Skeletal muscle tissue (tissue), 4 donors: ENCODE measurements around the gene ITIH2. TPM values are rescaled to one million over a fixed set of nuclear protein-coding genes. Genes with fewer than 3 reads are reported as not detected.
"Not testable (repeated sequence)": the region's sequence is repeated elsewhere in the genome, so short reads cannot be mapped to it uniquely, and the experiment has no call there.

ENCODE experiments used
- H3K27ac ChIP-seq: one replicate; pipeline ENCODE4 v1.7.0; 2013; ENCODE audit warnings: mild to moderate bottlenecking, low read depth, low read length, inconsistent platforms
- H3K27me3 ChIP-seq, 3 donors: one replicate each; pipeline ENCODE4 v1.7.0; 2013; ENCODE audit warnings: low read length in 3 of 3; ENCODE audit not compliant: control insufficient read depth in 3 of 3, insufficient read depth in 3 of 3
- H3K36me3 ChIP-seq, 3 donors: one replicate each; pipeline ENCODE4 v1.7.0; 2013; ENCODE audit warnings: low read length in 3 of 3; ENCODE audit not compliant: control insufficient read depth in 3 of 3, insufficient read depth in 3 of 3
- H3K4me1 ChIP-seq, 3 donors: one replicate each; pipeline ENCODE4 v1.7.0; 2013; ENCODE audit warnings: low read length in 3 of 3, mild to moderate bottlenecking in 3 of 3; ENCODE audit not compliant: control insufficient read depth in 3 of 3, insufficient read depth in 3 of 3
- H3K4me3 ChIP-seq, 3 donors: one replicate each; pipeline ENCODE4 v1.7.0; 2013; ENCODE audit warnings: low read length in 3 of 3
- H3K9ac ChIP-seq, 3 donors: one replicate each; pipeline ENCODE4 v1.7.0; 2013; ENCODE audit warnings: low read length in 3 of 3, mild to moderate bottlenecking in 3 of 3, moderate library complexity in 2 of 3, low read depth in 1 of 3
- H3K9me3 ChIP-seq, 3 donors: one replicate each; pipeline ENCODE4 v1.7.0; 2013; ENCODE audit warnings: low read length in 3 of 3; ENCODE audit not compliant: control insufficient read depth in 3 of 3
- total RNA-seq: library from RNA; depleted of rRNA; stranded (reverse); fragments of >200 nt; gene quantifications from one replicate; pipeline ENCODE4 v1.2.3, GENCODE V29; 2014
- donor health status: Osteomylitis.

ITIH2 gene
- total RNA-seq, 1 donor from 2014 or later, result 1.6 TPM

DNA sequence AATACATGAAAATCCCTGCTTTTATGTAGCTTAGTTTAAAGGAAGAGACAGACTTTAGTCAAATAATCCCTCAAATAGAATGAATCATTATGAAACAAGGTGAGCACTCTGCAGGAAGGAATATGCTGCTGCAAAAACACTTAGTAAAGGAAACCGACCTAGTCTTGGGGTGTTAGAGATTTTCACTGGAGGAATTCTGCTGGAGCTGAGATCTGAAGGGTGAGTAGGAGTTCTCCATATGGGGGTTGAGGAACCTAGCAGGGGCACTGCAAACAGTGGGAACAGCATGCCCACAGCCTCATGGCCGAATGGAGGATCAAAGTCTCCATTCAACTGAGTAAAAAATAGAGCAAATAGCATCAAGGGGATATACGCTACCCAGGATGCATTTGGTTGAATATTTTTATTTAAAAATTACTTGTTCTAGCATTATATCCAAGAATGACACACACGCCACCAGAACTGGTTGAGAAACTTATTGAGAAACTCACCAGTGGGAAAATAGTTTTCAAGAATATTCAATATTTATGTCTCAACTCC, 3.5 kb downstream of the ITIH2 start:
- H3K4me3 ChIP-seq, result no peak overlapping the region
- H3K4me1 ChIP-seq, result no peaks in the 10 kb centered on the region
- H3K27ac ChIP-seq, result no peak overlapping the region
- H3K36me3 ChIP-seq, result no peaks in the 10 kb centered on the region
- peaks cover 3 to 9% (median 7%) of the 10 kb centered on the region in 3 donors for H3K27me3 ChIP-seq
- no peak overlapping the region for H3K9ac ChIP-seq
- H3K9me3 ChIP-seq, result no peaks in the 10 kb centered on the region

DNA sequence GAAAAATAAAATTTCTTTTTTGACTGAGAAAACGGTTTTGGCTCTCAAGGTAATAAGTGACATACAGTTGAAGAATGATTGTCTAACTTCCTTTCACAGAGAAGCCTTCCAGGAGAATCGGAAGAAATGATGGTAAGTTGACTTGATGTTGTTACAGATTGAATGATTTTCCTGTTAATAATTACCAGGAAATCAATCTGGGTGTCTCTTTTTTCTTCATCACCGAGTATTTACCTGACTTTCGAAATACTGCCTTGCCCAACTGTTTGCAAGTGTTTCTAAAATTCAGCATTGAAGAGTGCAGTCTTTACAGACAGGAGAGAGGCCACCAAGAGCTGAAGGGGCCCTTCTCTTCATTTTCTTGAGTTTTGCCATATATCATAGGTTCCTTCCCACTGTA, 4.0 kb downstream of the ITIH2 start:
- H3K9me3 ChIP-seq, result no peaks in the 10 kb centered on the region
- H3K36me3 ChIP-seq, result no peaks in the 10 kb centered on the region
- no peak overlapping the region for H3K27ac ChIP-seq
- H3K27me3 ChIP-seq, result peaks cover 3 to 8% (median 7%) of the 10 kb centered on the region in 3 donors
- H3K4me3 ChIP-seq, result no peak overlapping the region
- no peaks in the 10 kb centered on the region for H3K4me1 ChIP-seq
- H3K9ac ChIP-seq, result no peak overlapping the region

DNA sequence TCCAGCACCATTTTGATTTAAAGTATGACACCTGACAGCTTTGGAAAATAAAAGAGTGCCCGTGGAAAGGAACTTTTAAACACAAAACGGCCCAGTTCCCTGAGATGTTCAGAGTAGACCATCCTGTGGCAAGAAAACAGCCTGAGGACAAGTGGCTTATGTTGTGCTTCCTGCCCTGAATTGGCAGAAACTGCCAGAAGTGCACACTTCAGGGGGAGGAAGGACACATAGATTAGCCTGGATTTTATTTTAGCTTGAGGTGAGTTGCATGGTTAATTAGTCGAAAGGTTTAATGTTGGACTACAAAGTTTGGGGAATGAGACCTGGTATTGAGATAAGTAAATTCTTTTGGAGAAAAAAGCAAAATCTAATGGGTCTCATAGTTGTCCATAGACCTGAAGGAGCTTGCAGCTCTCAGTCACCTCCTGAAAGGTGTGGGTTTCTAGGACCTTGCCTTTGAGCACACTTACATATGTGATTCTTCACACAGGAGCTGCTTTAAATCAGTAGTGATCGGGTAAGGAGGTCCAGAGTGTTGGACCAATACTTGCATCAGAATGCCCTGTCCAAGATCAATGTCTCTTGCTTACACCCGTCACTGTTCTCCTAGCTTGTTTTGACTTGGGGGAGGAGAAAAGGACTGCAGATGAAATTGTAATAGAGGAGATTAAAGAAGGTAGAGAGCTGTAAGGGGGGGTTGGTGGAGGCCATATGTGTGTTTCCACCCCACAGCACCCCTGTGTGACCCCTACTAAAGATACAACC, 4.9 kb downstream of the ITIH2 start:
- Histone ChIP-seq H3K4me3 (no peak overlapping the region), H3K36me3 (no peaks in the 10 kb centered on the region), H3K9ac (no peak overlapping the region), H3K27ac (no peak overlapping the region), H3K9me3 (no peaks in the 10 kb centered on the region), H3K27me3 (peaks cover 2 to 3% (median 3%) of the 10 kb centered on the region in 3 donors), H3K4me1 (no peaks in the 10 kb centered on the region)

DNA sequence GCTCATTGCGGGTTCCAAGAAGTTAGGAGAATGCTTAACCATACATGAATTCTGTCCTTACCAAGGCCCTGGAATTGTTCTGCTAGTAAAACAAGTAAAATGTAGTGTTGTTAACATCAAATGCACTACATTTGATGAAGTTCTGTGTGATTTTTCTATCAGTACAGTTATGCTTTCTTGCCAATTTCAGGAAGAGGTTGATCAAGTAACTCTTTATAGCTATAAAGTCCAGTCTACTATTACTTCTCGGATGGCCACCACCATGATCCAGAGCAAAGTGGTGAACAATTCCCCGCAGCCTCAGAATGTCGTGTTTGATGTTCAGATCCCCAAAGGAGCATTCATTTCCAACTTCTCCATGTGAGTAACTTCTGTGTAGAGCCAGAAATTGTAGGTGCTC, 5.7 kb downstream of the ITIH2 start:
- Histone ChIP-seq H3K9me3 (no peaks in the 10 kb centered on the region), H3K4me1 (no peaks in the 10 kb centered on the region), H3K9ac (no peak overlapping the region), H3K4me3 (no peak overlapping the region), H3K27me3 (peaks cover 0 to 3% (median 2%) of the 10 kb centered on the region in 3 donors), H3K36me3 (no peaks in the 10 kb centered on the region), H3K27ac (no peak overlapping the region)

DNA sequence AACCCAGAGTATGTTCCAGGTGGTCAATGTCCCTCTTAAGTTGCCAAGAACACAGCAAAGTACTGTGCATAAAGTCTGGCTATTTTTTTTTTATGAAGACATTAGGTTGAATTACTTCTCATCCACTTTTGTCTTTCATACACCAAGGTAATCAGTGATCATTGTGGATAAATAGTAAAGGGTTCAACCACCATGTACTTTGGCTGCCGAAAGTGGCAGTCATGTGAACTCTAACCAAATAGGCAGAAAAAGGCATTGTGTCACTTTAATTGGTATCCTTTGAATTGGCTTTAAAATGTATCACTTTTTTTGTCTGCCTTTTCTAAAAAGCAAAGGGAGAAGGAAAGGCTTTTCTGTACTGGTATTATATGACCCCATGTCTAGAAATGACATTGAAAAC, 7.3 kb downstream of the ITIH2 start:
- Histone ChIP-seq H3K4me1 (no peaks in the 10 kb centered on the region), H3K9ac (no peak overlapping the region), H3K27me3 (peaks cover 3 to 7% (median 4%) of the 10 kb centered on the region in 3 donors), H3K36me3 (no peaks in the 10 kb centered on the region), H3K27ac (no peak overlapping the region), H3K9me3 (no peaks in the 10 kb centered on the region), H3K4me3 (no peak overlapping the region)

DNA sequence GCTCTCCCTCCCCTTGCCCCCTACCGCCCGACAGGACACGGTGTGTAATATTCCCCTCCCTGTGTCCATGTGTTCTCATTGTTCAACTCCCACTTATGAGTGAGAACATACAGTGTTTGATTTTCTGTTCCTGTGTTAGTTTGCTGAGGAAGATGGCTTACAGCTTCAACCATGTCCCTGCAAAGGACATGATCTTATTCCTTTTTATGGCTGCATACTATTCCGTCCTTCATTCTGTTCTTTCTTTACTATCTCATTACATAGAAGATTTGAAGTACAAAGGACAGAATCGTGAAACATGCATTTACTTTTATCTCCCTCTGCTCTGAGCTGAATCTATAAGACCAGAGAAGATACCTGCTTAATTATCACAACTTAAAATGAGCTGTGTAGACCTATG, 8.0 kb downstream of the ITIH2 start:
- H3K27ac ChIP-seq, H3K4me1 ChIP-seq, H3K9ac ChIP-seq, H3K27me3 ChIP-seq, H3K36me3 ChIP-seq, H3K4me3 ChIP-seq, H3K9me3 ChIP-seq: not testable (repeated sequence)

DNA sequence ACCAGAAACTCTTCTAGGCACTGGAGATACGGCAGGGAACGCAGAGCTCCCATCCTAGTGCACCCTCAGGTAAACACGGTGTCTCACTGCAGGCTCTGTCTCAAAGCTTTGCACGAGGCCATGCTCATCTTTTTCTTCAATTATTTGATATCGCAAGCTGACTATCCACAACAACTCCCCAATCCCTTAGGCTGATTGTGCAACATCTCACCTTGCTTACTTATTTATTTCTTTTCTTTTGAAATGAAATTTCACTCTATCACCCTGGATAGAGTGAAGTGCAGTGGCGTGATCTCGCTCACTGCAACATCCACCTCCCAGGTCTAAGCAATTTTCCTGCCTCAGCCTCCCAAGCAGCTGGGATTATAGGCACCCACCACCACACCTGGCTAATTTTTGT, 12.4 kb downstream of the ITIH2 start:
- Histone ChIP-seq H3K4me3 (no peak overlapping the region), H3K9me3 (no peaks in the 10 kb centered on the region), H3K36me3 (no peaks in the 10 kb centered on the region), H3K4me1 (no peaks in the 10 kb centered on the region), H3K9ac (no peak overlapping the region), H3K27me3 (peaks cover 0 to 12% (median 4%) of the 10 kb centered on the region in 3 donors), H3K27ac (no peak overlapping the region)

DNA sequence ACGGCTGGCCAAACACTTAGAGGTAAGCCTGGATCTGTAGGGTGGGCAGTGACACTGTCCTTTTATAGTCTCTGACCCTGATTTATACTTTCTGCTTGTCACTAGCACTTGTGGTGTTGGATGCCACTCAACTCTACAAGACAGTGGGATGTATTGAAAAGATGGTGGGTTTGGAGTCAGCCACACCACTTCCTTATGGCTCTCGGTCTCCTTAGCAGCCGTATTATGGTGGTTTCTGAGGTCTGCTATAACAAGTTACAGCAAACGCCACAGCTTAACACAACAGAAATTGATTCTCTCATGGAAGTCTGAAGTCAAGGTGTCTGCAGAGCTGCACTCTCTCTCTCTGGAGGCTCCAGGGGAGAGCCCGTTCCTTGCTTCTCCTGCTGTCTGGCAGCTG, 14.7 kb downstream of the ITIH2 start:
- H3K9me3 ChIP-seq, result no peaks in the 10 kb centered on the region
- H3K9ac ChIP-seq, result no peak overlapping the region
- no peak overlapping the region for H3K4me3 ChIP-seq
- no peak overlapping the region for H3K27ac ChIP-seq
- H3K4me1 ChIP-seq, result no peaks in the 10 kb centered on the region
- H3K27me3 ChIP-seq, result peaks cover 0 to 12% (median 4%) of the 10 kb centered on the region in 3 donors
- H3K36me3 ChIP-seq, result no peaks in the 10 kb centered on the region

DNA sequence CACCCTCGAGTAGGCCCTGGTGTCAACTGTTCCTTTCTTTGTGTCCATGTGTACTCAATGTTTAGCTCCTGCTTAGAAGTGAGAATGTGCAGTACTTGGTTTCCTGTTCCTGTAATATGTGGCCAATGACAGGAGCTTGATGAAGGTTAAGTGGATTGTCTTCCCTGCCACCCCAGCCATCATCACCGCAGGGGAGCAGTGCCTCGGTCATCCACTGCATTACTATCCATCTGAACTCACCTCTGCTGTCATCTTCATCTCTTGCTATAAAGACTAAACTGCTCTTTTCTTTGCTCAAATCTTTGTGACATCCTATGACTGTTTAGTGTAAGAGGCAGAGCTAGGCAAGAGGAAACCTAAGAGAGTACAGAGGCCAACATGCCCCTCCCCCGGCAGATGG, 15.6 kb downstream of the ITIH2 start:
- Histone ChIP-seq H3K9ac (no peak overlapping the region), H3K27ac (no peak overlapping the region), H3K9me3 (no peaks in the 10 kb centered on the region), H3K4me1 (no peaks in the 10 kb centered on the region), H3K36me3 (no peaks in the 10 kb centered on the region), H3K27me3 (peaks cover 0 to 12% (median 4%) of the 10 kb centered on the region in 3 donors), H3K4me3 (no peak overlapping the region)

DNA sequence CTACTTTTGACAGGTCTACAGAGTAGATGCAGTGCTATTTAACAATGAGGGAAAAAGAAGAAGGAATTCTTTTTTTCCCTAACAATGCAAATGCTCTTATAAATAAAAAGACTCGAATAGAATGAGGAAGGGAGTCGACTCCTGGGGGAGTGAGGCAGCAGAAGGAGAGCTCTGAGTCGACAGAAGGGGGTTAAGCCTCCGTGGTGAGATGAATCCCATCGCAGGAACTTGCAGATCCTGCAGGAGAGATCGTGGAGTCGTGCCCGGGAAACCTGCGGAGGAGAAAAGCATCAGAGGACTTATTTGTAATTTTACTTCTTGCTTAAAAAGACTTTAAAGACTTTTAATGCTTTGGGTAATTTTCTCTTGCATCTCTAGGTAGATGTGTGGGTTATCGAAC, 17.4 kb downstream of the ITIH2 start:
- Histone ChIP-seq H3K36me3 (no peaks in the 10 kb centered on the region), H3K4me1 (no peaks in the 10 kb centered on the region), H3K9me3 (no peaks in the 10 kb centered on the region), H3K4me3 (no peak overlapping the region), H3K27me3 (peaks cover 0 to 8% (median 3%) of the 10 kb centered on the region in 3 donors), H3K9ac (no peak overlapping the region), H3K27ac (no peak overlapping the region)
